Smooth muscle cell (in vitro differentiated cells): ENCODE measurements around the gene EYS. TPM values are rescaled to one million over a fixed set of nuclear protein-coding genes. Genes with fewer than 3 reads are reported as not detected.

Experiments
- DNase-seq: peaks from one replicate; lab custom pipeline; 2025; ENCODE audit not compliant: unreplicated experiment; lab: John Stamatoyannopoulos, UW
- H2AFZ ChIP-seq: fragments of 200-600 bp; sonication (generic); 2 replicates; pipeline ENCODE4 v1.6.0; 2016; ENCODE audit warnings: antibody characterized with exemption, low read depth, mild to moderate bottlenecking
- H3F3A ChIP-seq: fragments of 200-600 bp; sonication (generic); 2 replicates; pipeline ENCODE4 v1.6.0; 2017; ENCODE audit warnings: antibody characterized with exemption, low read depth
- H3K27ac ChIP-seq: fragments of 200-600 bp; sonication (generic); 2 replicates; pipeline ENCODE4 v1.5.1; 2016; ENCODE audit warnings: low read depth, mild to moderate bottlenecking
- H3K27me3 ChIP-seq: fragments of 200-600 bp; sonication (generic); 2 replicates; pipeline ENCODE4 v1.6.1; 2016; ENCODE audit warnings: low read depth, mild to moderate bottlenecking
- H3K36me3 ChIP-seq: fragments of 200-600 bp; sonication (generic); 2 replicates; pipeline ENCODE4 v1.5.1; 2016; ENCODE audit warnings: low read depth
- H3K4me1 ChIP-seq: fragments of 200-600 bp; sonication (generic); 2 replicates; pipeline ENCODE4 v1.5.1; 2016; ENCODE audit warnings: low read depth
- H3K4me2 ChIP-seq: fragments of 200-600 bp; sonication (generic); 2 replicates; pipeline ENCODE4 v1.6.0; 2016; ENCODE audit warnings: mild to moderate bottlenecking
- H3K4me3 ChIP-seq: fragments of 200-600 bp; sonication (generic); 2 replicates; pipeline ENCODE4 v1.5.1; 2016; ENCODE audit warnings: mild to moderate bottlenecking
- H3K79me2 ChIP-seq: fragments of 200-600 bp; sonication (generic); 2 replicates; pipeline ENCODE4 v1.6.0; 2016; ENCODE audit warnings: low read depth, mild to moderate bottlenecking
- H3K9ac ChIP-seq: fragments of 200-600 bp; sonication (generic); 2 replicates; pipeline ENCODE4 v1.6.0; 2016; ENCODE audit warnings: low read depth
- H3K9me3 ChIP-seq: fragments of 200-600 bp; sonication (generic); replicated peaks from 2 replicates; pipeline ENCODE4 v1.5.1; 2016; ENCODE audit warnings: low read depth
- H4K20me1 ChIP-seq: fragments of 200-600 bp; sonication (generic); 2 replicates; pipeline ENCODE4 v1.6.0; 2016; ENCODE audit warnings: low read depth
- WGBS: methylation state at CpG from one replicate; pipeline ENCODE4 v1.1.7; 2016; ENCODE audit warnings: low lambda C conversion rate; 5-methylcytosine and 5-hydroxymethylcytosine counted together
- polyA plus RNA-seq: library from polyadenylated mRNA; unstranded; fragments of >200 nt; fragmentation: Nextera tagmentation; extraction: Ambion mirVana; gene quantifications from 2 replicates; pipeline ENCODE4 v1.2.1, GENCODE V29; 2016
- total RNA-seq: library from RNA; depleted of rRNA; stranded (reverse); fragments of >200 nt; gene quantifications from 2 replicates; pipeline ENCODE4 v1.2.3, GENCODE V29; 2014
- TF ChIP-seq, protein P1 (sequence below): fragments of 200-600 bp; sonication (generic); IDR thresholded peaks from 2 replicates; pipeline ENCODE4 v1.5.1; 2017; ENCODE audit warnings: borderline replicate concordance, mild to moderate bottlenecking, antibody characterized with exemption; ENCODE audit not compliant: insufficient read depth, poor library complexity, severe bottlenecking

EYS gene
- total and polyA plus RNA-seq, 2 experiments from 2014 or later = 0.07 to 0.18 TPM

DNA sequence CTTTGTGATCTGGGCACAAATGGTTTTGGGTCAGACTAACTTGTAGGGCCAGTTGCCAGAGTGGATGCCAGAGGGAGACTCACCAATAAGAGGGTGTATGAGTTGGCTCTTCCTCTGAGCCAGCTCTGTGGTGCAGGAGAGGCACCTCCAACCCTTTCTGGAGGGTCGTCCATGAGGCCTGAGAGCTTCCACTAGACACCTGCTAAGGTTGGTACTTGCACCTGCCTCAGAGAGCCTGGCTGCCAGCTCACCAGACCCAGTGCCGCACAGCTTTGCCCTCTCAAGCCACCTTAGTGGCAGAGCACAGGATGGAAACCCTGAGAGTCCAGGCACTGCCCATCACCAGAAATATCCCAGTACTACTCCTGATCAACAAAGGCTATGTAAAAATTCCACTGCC is 504.3 kb downstream of the EYS start:
- Histone ChIP-seq H3F3A (no peaks in the 10 kb centered on the region), H3K79me2 (no peaks in the 10 kb centered on the region), H2AFZ (no peak overlapping the region), H3K4me3 (no peak overlapping the region), H3K4me2 (no peak overlapping the region), H3K36me3 (no peaks in the 10 kb centered on the region), H3K4me1 (no peaks in the 10 kb centered on the region), H3K27ac (no peak overlapping the region), H3K27me3 (no peaks in the 10 kb centered on the region), H3K9ac (no peak overlapping the region), H3K9me3 (no peaks in the 10 kb centered on the region), H4K20me1 (no peaks in the 10 kb centered on the region)
- WGBS = 80% methylated on average over 2 of the region's 2 CpGs
- TF ChIP-seq, protein P1, sequence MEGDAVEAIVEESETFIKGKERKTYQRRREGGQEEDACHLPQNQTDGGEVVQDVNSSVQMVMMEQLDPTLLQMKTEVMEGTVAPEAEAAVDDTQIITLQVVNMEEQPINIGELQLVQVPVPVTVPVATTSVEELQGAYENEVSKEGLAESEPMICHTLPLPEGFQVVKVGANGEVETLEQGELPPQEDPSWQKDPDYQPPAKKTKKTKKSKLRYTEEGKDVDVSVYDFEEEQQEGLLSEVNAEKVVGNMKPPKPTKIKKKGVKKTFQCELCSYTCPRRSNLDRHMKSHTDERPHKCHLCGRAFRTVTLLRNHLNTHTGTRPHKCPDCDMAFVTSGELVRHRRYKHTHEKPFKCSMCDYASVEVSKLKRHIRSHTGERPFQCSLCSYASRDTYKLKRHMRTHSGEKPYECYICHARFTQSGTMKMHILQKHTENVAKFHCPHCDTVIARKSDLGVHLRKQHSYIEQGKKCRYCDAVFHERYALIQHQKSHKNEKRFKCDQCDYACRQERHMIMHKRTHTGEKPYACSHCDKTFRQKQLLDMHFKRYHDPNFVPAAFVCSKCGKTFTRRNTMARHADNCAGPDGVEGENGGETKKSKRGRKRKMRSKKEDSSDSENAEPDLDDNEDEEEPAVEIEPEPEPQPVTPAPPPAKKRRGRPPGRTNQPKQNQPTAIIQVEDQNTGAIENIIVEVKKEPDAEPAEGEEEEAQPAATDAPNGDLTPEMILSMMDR = no peak
- no peak for DNase-seq

DNA sequence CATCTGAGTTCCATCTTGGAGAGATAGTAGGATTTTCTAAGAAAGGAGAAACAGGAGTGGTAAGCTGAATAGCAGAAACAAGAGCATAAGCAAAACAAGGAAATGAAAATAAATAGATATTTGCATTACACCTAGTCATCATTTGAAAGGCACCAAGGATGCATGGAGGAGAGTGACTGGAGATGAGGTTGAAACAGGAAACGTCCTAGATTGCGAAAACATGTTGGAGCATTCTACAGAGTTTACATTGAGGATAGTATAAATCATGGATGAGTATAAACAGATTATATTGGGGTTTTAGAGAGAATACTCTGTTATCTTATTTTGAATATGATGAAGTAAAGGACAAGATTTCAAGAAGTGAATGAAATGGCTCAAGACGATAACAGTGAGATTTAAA is 507.3 kb downstream of the EYS start:
- no peak overlapping the region for H2AFZ ChIP-seq
- H3K4me1 ChIP-seq = no peaks in the 10 kb centered on the region
- no peaks in the 10 kb centered on the region for H3F3A ChIP-seq

DNA sequence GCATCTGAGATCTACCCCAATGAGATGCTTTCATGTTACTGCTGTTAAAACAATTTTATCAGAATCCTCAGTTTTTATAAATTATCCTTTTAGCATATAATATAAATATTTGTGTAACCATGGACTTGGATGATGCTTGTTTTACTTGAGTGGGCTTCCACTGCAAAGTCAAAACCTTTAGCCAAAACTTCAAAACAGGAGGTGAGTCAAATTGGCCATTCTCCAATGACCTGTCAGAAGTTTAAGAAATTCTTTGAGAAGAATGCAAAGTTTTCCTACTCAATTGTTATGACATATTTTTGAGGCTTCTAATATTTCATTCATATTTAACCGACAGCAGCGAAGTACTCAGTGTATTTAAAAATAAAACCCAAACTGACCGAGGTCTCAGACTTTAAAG is 507.9 kb downstream of the EYS start:
- TF ChIP-seq, protein P1 = no peak
- Histone ChIP-seq H3K4me2 (no peak overlapping the region), H3K9ac (no peak overlapping the region)

More for the DNA sequence above, 507.3 kb downstream of the EYS start:
- no peaks in the 10 kb centered on the region for H4K20me1 ChIP-seq
- DNase-seq = no peak
- H3K36me3 ChIP-seq = no peaks in the 10 kb centered on the region
- no peak overlapping the region for H3K4me3 ChIP-seq
- H3K27ac ChIP-seq = no peak overlapping the region
- H3K79me2 ChIP-seq = no peaks in the 10 kb centered on the region
- no peaks in the 10 kb centered on the region for H3K9me3 ChIP-seq
- no peaks in the 10 kb centered on the region for H3K27me3 ChIP-seq
- no peak overlapping the region for H3K4me2 ChIP-seq
- 87% methylated on average over 3 of the region's 3 CpGs for WGBS
- no peak overlapping the region for H3K9ac ChIP-seq
- TF ChIP-seq, protein P1 = no peak

DNA sequence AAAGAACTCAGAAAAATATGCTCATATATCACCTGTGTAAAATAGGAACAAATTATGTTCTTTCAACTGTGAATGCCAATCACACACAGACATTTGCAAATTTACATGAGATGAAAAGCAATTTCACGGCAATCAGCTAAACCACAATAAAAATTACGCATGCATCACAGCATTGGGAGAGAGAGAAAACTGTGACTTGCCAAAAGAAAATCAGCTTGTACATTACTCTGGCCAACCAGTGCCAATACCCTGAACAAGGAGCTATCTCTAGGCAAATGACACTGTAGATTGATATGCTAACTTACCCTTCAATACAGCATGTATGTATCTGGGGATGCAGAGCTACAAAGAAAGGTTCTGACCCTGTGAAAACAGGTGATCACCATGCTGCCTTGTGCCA is 515.6 kb downstream of the EYS start:
- Histone ChIP-seq H3F3A (no peaks in the 10 kb centered on the region), H3K9ac (no peak overlapping the region), H3K79me2 (no peaks in the 10 kb centered on the region), H2AFZ (no peak overlapping the region), H3K27me3 (no peaks in the 10 kb centered on the region), H3K36me3 (no peaks in the 10 kb centered on the region), H3K4me2 (no peak overlapping the region), H3K9me3 (no peaks in the 10 kb centered on the region), H3K4me1 (no peaks in the 10 kb centered on the region), H3K4me3 (no peak overlapping the region), H4K20me1 (no peaks in the 10 kb centered on the region), H3K27ac (no peak overlapping the region)
- TF ChIP-seq, protein P1 = no peak
- no peak for DNase-seq
- WGBS = 87% methylated on average over 2 of the region's 2 CpGs

More for the DNA sequence above, 507.9 kb downstream of the EYS start:
- no peaks in the 10 kb centered on the region for H3K36me3 ChIP-seq
- H3K79me2 ChIP-seq = no peaks in the 10 kb centered on the region
- no peak overlapping the region for H3K27ac ChIP-seq
- no peaks in the 10 kb centered on the region for H4K20me1 ChIP-seq
- H3K4me1 ChIP-seq = no peaks in the 10 kb centered on the region
- DNase-seq = no peak
- H3K4me3 ChIP-seq = no peak overlapping the region
- no peaks in the 10 kb centered on the region for H3F3A ChIP-seq
- H3K9me3 ChIP-seq = no peaks in the 10 kb centered on the region
- no peaks in the 10 kb centered on the region for H3K27me3 ChIP-seq
- WGBS = 98% methylated on average over 3 of the region's 3 CpGs
- no peak overlapping the region for H2AFZ ChIP-seq
